MM.1S (cell line): ENCODE data around the gene KDM4C.

Experiments
- DNase-seq: peaks from one replicate; pipeline ENCODE4 v3.0.0-alpha.2; 2015
- H2AFZ ChIP-seq: fragments of 300-600 bp; sonication (generic); 2 replicates; pipeline ENCODE4 v1.6.0; 2016; ENCODE audit warnings: antibody characterized with exemption, low read length
- H3F3A ChIP-seq: fragments of 300-600 bp; sonication (generic); 2 replicates; pipeline ENCODE4 v1.6.1; 2016; ENCODE audit warnings: mild to moderate bottlenecking, antibody characterized with exemption, low read length, moderate library complexity, mixed read lengths; ENCODE audit not compliant: insufficient read depth
- H3K27ac ChIP-seq: fragments of 300-600 bp; sonication (generic); 2 replicates; pipeline ENCODE4 v1.5.1; 2016; ENCODE audit warnings: mild to moderate bottlenecking, low read length
- H3K27me3 ChIP-seq: fragments of 300-600 bp; sonication (generic); replicated peaks from 2 replicates; pipeline ENCODE4 v1.6.0; 2016; ENCODE audit warnings: low read length; ENCODE audit not compliant: insufficient read depth
- H3K36me3 ChIP-seq: fragments of 300-600 bp; sonication (generic); replicated peaks from 2 replicates; pipeline ENCODE4 v1.6.1; 2016; ENCODE audit warnings: mild to moderate bottlenecking, low read length, mixed read lengths; ENCODE audit not compliant: insufficient read depth
- H3K4me1 ChIP-seq: fragments of 300-600 bp; sonication (generic); 2 replicates; pipeline ENCODE4 v1.6.1; 2016; ENCODE audit warnings: low read length, mixed read lengths
- H3K4me2 ChIP-seq: fragments of 300-600 bp; sonication (generic); 2 replicates; pipeline ENCODE4 v1.6.0; 2016; ENCODE audit warnings: low read depth, low read length
- H3K4me3 ChIP-seq: fragments of 300-600 bp; sonication (generic); 2 replicates; pipeline ENCODE4 v1.5.1; 2016; ENCODE audit warnings: low read length, mixed read lengths
- H3K79me2 ChIP-seq: fragments of 300-600 bp; sonication (generic); 2 replicates; pipeline ENCODE4 v1.6.1; 2016; ENCODE audit warnings: mixed run types, low read length, mixed read lengths
- H3K9ac ChIP-seq: fragments of 300-600 bp; sonication (generic); 2 replicates; pipeline ENCODE4 v1.6.1; 2016; ENCODE audit warnings: low read length, mixed read lengths
- H3K9me2 ChIP-seq: fragments of 300-600 bp; sonication (generic); replicated peaks from 2 replicates; pipeline ENCODE4 v1.6.1; 2016; ENCODE audit warnings: mild to moderate bottlenecking, low read length, mixed read lengths; ENCODE audit not compliant: insufficient read depth
- H3K9me3 ChIP-seq: fragments of 300-600 bp; sonication (generic); replicated peaks from 2 replicates; pipeline ENCODE4 v1.6.1; 2016; ENCODE audit warnings: mild to moderate bottlenecking, low read length, mixed read lengths; ENCODE audit not compliant: insufficient read depth
- H4K20me1 ChIP-seq: fragments of 300-600 bp; sonication (generic); 2 replicates; pipeline ENCODE4 v1.6.1; 2016; ENCODE audit warnings: mild to moderate bottlenecking, low read length, moderate library complexity, mixed read lengths; ENCODE audit not compliant: insufficient read depth
- CTCF ChIP-seq: fragments of 300-600 bp; sonication (generic); IDR thresholded peaks from 2 replicates; pipeline ENCODE4 v1.5.1; 2016; ENCODE audit warnings: antibody characterized with exemption, low read length, mixed read lengths
- EZH2 ChIP-seq: fragments of 300-600 bp; sonication (generic); optimal IDR thresholded peaks from 2 replicates; pipeline ENCODE3; 2017; ENCODE audit warnings: low read depth, mild to moderate bottlenecking, antibody characterized with exemption, low read length, mixed read lengths
- EZH2phosphoT487 ChIP-seq: fragments of 300-600 bp; sonication (generic); IDR thresholded peaks from 2 replicates; pipeline ENCODE4 v1.6.1; 2018; ENCODE audit warnings: antibody characterized with exemption, low read length

The KDM4C gene

GRCh38 chr9:7205806-7206205 is 448.0 kb downstream of the KDM4C start:
- no peak overlapping the region for H3K27ac ChIP-seq
- H3K4me2 ChIP-seq: no peak overlapping the region
- H3K9me2 ChIP-seq: no peaks in the 10 kb centered on the region
- H4K20me1 ChIP-seq: no peaks in the 10 kb centered on the region
- H3K9ac ChIP-seq: no peak overlapping the region
- no peaks in the 10 kb centered on the region for H3K36me3 ChIP-seq
- H3K9me3 ChIP-seq: no peaks in the 10 kb centered on the region
- no peak for DNase-seq
- no peaks in the 10 kb centered on the region for H3K27me3 ChIP-seq
- TF ChIP-seq EZH2phosphoT487 (no peak), CTCF (no peak), EZH2 (no peak)
- H2AFZ ChIP-seq: no peak overlapping the region
- H3K4me3 ChIP-seq: no peak overlapping the region
- no peaks in the 10 kb centered on the region for H3K79me2 ChIP-seq
- no peaks in the 10 kb centered on the region for H3F3A ChIP-seq
- H3K4me1 ChIP-seq: no peaks in the 10 kb centered on the region

GRCh38 chr9:7206221-7206758 is 448.5 kb downstream of the KDM4C start:
- Histone ChIP-seq H3K9me3 (no peaks in the 10 kb centered on the region), H3K4me2 (no peak overlapping the region), H3K27ac (no peak overlapping the region), H3F3A (no peaks in the 10 kb centered on the region), H3K4me1 (no peaks in the 10 kb centered on the region), H2AFZ (no peak overlapping the region), H3K9me2 (no peaks in the 10 kb centered on the region), H3K9ac (no peak overlapping the region), H3K27me3 (no peaks in the 10 kb centered on the region), H4K20me1 (no peaks in the 10 kb centered on the region), H3K4me3 (no peak overlapping the region), H3K36me3 (no peaks in the 10 kb centered on the region), H3K79me2 (no peaks in the 10 kb centered on the region)
- TF ChIP-seq EZH2 (no peak), CTCF (no peak), EZH2phosphoT487 (no peak)
- no peak for DNase-seq

GRCh38 chr9:7209016-7209715 is 451.4 kb downstream of the KDM4C start:
- no peak overlapping the region for H3K4me3 ChIP-seq
- H3K9me3 ChIP-seq: no peaks in the 10 kb centered on the region
- H2AFZ ChIP-seq: no peak overlapping the region
- no peaks in the 10 kb centered on the region for H3F3A ChIP-seq
- H3K4me2 ChIP-seq: no peak overlapping the region
- H4K20me1 ChIP-seq: no peaks in the 10 kb centered on the region
- H3K27me3 ChIP-seq: no peaks in the 10 kb centered on the region
- no peaks in the 10 kb centered on the region for H3K79me2 ChIP-seq
- no peaks in the 10 kb centered on the region for H3K9me2 ChIP-seq
- no peak overlapping the region for H3K27ac ChIP-seq
- no peaks in the 10 kb centered on the region for H3K36me3 ChIP-seq
- H3K9ac ChIP-seq: no peak overlapping the region
- TF ChIP-seq CTCF (no peak), EZH2phosphoT487 (no peak), EZH2 (no peak)
- no peak for DNase-seq
- no peaks in the 10 kb centered on the region for H3K4me1 ChIP-seq
